Measurements from ENCODE around the gene EIF5A2.

DNA sequence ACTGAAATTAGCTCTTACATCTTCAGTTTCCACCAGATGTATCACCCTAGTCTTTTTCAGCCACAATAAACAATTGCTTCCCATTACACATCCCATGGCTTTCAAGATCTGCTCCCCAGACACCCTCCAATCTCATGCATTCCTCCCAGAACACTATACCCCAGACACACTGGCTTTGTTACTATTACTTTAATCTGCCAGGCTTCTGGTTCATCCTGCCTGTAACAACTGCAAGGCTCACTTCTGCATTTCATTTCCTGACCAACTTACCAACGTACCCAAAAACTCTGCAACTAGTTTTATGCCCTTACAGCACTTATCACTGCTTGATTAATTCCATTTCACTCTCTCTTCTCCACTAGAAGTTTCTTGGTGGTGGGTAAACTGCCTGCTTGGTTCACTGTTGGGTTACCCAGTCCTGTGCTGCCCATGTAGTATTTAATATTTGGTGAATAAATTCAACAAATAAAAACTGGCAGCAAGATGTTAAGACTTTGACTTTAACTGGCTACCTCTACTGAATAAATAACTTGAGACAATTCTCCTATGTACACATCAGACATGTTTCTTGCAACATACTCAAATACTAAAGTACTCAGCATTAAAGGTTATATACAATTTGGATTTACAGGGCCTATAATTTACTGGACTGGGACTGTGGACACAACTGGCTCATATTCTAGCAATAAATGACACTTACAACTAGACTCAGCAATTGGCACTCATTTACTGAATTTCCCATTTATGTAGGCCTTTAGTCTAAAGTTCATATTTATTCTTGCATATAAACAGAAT is 41.1 kb downstream of the EIF5A2 start:
- TF ChIP-seq, protein P1, sequence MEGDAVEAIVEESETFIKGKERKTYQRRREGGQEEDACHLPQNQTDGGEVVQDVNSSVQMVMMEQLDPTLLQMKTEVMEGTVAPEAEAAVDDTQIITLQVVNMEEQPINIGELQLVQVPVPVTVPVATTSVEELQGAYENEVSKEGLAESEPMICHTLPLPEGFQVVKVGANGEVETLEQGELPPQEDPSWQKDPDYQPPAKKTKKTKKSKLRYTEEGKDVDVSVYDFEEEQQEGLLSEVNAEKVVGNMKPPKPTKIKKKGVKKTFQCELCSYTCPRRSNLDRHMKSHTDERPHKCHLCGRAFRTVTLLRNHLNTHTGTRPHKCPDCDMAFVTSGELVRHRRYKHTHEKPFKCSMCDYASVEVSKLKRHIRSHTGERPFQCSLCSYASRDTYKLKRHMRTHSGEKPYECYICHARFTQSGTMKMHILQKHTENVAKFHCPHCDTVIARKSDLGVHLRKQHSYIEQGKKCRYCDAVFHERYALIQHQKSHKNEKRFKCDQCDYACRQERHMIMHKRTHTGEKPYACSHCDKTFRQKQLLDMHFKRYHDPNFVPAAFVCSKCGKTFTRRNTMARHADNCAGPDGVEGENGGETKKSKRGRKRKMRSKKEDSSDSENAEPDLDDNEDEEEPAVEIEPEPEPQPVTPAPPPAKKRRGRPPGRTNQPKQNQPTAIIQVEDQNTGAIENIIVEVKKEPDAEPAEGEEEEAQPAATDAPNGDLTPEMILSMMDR (IDR thresholded peaks at IDR 0.05 in 4 of 5, conservative IDR thresholded peaks at IDR 0.05 in 1 of 5): no peak
- TF ChIP-seq POLR2A (IDR thresholded peaks at IDR 0.05): no peak
